HG02852 (cell line): ENCODE measurements around the gene PRIMPOL.
"Not testable (repeated sequence)": the region's sequence is repeated elsewhere in the genome, so short reads cannot be mapped to it uniquely, and the experiment has no call there.

Experiments used
- ATAC-seq: cut with Tn5 transposase; IDR thresholded peaks from one replicate; pipeline ENCODE4 v1.9.1; 2021; ENCODE audit warnings: mild to moderate bottlenecking, moderate library complexity; ENCODE audit not compliant: unreplicated experiment

The PRIMPOL gene

DNA sequence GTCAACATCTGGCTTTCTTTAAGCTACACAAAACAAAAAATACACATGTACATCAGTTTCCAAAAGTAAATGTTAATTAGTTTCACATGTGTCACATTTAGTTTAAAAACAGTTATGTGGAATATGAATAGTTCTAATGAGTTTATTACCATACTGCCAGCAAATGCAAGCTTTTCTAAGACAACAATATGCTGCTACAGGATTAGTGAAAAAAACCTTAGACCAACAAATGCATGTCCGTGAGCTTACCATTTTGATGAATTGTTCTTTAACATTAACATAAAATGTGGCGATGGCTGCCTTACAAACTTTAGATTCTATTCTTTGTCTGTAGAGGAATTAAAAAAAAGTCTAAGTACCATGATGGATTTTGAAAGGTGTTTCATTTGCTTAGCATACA, 52.6 kb downstream of the PRIMPOL start:
- no peak for ATAC-seq

DNA sequence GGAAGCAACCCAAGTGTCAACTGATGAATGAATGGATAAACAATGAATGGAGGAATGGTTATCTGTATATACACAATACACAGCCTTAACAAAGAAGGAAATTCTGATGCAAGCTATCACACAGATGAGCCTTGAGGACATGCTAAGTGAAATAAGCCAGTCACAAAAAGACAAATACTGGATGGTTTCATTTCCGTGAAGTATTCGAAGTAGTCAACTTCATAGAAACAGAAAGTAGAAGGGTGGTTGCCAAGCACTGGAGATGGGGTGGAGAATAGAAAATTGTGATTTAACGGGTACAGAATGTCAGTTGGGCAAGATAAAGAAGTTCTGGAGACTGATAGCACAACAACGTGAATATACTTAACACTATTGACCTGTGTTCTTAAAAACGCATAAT, 56.2 kb downstream of the PRIMPOL start:
- no peak for ATAC-seq

DNA sequence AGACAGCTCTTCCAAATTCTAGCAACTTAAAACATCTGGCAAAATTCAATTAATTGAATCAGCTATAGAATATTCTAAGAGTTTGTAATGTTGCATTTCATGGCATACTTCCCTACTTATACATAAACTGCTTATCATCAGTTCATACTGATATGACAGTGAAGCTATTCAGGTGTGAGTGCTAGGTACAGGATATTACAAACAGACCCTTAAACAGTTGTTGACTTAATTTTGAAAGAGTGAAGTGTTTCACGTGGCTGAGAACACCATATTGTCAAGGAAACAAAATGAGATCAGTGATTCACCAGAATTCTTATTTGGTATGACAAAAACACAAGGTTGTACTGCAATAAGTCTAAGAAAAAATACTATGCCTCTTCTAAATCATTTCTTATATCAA, 56.9 kb downstream of the PRIMPOL start:
- ATAC-seq: no peak

DNA sequence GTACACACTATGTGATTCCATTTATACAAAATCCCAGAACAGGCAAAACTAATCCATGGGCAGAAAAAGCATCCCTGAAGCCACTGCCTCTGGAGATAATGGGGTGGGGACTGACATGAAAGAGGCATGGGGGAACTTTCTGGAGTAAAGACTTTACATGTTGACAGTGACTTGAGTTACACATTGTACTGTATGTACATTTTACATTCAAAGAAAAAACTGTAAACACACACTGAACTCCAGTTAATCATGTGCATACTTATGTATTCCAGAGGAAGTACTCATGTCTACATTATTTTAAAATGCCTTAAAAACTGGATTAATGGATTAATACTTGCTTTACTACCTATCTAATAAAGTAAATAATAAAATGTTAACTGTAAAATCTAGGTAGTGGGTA, 62.8 kb downstream of the PRIMPOL start:
- no peak for ATAC-seq

DNA sequence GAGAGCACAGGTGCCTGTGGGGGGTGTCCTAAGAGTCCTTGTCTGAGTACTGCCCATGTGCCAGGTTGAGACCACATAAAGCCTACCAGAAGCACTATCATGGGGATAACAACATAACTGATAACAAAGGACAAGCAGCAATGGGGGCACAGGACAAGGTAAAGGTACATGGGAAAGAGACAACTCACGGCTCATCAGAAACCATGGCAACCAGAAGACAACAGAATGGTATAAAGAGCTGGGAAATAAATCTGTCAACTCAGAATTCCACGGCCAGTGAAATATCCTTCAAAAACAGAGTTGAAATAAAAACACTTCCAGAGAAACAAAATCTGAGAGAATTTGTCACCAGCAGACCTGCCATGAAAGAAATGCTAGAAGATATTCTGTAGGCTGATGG, 64.3 kb downstream of the PRIMPOL start:
- no peak for ATAC-seq

DNA sequence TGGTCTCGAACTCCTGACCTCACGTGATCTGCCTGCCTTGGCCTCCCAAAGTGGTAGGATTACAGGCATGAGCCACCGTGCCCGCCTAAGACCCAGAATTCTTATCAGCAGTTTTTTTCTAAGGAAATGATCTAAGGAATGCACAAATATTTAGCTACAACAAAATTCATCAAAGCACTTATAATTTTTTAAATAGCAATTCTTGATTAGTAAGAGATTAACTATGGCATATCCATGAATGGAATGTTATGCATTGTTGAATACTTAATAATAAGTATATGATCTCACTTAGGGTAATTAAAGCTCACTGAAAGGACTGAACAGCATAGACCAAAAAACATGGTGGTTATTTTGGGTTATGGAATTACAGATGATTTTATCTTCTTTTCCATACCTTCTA, 66.0 kb downstream of the PRIMPOL start:
- ATAC-seq: no peak

DNA sequence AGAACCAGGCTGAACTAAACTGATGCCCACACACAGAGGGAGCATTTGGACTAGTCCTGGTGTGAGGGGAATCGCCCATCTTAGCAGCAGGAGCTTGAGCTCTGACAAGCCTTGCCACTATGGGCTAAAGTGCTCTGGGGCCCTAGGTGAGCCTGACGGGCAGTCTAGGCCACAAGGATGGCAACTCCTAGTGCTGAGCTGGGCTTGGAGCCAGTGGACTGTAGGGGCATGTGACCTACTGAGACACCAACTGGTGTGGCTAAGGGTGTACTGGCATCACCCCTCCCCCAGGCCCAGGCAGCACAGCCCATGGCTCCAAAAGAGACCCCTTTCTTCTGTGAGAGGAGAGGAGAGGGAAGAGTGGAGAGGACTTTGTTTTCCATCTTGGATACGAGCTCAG, 69.9 kb downstream of the PRIMPOL start:
- ATAC-seq: no peak

DNA sequence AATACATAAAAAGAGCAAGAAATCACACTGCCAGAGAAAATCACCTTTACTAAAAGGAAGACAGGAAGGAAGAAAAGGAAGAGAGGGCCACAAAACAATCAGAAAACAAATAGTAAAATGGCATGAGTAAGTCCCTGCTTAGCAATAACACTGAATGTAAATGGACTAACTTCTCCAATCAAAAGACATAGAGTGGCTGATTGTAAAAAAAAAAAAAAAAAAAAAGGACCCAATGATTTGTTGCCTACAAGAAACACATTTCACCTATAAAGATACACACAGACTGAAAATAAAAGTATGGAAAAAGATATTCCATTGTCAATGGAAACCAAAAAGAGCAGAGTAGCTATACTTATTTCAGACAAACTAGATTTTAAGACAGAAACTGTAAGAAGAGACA, 71.7 kb downstream of the PRIMPOL start:
- ATAC-seq: no peak

DNA sequence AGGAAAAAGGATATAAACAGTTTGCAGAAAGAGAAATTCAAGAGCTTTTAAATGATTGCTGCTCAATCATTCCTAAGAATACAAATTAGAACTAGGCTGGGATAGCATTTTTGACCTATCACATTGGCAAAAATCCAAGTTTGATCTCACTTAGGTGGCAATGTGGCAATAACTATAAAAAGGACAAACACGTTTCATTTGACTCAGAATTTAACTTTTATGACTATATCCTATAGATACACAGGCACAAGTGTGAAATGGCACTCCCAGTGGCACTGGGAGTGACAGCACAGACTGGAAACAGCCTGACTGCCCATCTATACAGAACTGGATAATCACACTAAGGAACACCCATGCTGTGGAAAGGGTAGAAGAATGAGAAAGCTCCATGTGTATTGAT, 73.3 kb downstream of the PRIMPOL start:
- ATAC-seq: no peak

DNA sequence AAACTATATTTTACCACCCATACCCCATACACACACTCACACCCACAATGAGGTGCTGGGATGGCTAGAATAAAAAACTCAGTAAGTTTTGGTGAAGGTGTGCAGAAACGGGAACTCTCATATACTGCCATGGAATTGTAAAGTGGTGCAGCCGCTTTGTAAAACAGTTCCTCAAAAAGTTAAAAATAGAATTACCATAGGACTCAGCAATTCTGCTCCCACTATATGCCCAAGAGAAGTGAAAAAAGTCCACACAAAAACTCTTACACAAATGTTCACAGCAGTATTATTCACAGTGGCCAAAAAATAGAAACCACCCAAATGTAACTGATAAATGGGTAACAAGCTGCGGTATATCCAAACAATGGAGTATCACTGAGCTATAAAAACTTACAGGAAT, 77.9 kb downstream of the PRIMPOL start:
- ATAC-seq: no peak

DNA sequence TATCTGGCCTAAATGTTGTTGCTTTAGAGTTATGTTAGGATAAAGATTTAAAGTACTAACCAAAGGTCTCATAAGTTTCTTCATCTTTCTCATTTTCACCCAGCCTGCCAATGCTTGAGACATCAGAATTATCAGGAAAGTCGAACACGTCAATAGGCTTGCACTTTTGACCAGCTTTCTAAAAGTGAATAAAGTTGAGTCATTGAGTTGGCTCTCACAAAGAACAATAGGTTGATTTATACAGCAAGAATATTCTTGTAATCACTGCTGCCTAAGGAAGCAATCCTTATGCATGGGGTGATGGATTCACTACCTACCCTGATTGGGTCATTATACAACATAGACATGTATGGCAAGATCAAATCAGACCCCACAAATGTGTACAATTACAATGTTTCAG, 79.3 kb downstream of the PRIMPOL start:
- ATAC-seq: no peak

DNA sequence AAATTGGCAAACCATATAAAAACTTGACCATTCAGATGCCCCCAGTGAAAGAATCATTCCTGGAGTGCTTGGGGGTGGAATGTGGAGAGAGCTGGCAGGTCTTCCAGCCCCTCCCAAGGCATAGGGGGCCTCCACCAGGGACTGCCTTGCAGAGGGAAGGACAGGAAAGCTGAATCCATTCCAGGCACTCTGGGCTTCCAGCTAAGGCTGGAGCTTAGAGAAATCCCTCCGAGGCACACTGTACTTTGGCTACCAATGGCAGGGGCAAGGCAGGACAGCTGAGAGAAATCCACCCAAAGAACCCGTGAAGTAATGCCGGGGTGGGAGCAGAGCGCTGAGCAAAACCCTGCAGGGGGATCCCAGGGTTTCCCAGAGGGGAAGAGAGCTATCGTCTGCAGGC, 80.4 kb downstream of the PRIMPOL start:
- no peak for ATAC-seq

DNA sequence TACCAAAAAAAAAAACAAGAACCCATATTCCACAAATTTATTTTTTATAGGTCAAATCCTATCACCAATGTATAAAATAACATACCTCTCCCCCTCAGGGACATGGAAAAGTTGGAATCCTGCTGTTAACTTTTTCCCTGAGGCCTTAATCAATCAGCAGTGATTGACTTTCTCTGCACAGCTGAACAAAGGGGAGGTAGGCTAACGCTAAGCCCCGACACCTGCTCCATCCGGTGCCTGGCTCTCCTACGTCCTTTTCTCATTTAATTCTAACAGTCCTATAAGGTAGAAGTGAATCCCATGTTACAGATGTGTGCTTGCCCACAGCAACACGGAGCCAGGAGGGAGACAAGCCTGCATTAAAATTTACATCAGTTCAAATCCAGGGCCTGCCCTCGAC, 81.5 kb downstream of the PRIMPOL start:
- no peak for ATAC-seq

DNA sequence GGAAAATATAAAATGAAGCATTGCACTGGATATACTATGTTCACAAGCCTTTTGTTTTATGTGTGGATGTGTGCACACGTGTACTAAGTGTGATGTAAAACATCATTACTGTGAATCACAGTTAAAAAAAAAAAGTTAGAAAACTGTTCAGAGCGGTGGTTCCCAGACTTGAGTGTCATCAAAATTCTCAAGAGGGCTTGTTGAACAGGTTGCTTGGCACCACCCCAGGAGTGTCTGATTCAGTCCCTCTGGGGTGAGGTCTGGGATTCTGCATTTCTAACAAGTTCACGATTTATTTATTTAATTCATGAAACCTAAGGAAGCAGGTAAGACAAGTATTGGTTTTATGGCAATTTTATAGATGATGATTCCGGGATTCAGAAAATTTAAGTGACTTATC, 82.6 kb downstream of the PRIMPOL start:
- ATAC-seq: no peak

DNA sequence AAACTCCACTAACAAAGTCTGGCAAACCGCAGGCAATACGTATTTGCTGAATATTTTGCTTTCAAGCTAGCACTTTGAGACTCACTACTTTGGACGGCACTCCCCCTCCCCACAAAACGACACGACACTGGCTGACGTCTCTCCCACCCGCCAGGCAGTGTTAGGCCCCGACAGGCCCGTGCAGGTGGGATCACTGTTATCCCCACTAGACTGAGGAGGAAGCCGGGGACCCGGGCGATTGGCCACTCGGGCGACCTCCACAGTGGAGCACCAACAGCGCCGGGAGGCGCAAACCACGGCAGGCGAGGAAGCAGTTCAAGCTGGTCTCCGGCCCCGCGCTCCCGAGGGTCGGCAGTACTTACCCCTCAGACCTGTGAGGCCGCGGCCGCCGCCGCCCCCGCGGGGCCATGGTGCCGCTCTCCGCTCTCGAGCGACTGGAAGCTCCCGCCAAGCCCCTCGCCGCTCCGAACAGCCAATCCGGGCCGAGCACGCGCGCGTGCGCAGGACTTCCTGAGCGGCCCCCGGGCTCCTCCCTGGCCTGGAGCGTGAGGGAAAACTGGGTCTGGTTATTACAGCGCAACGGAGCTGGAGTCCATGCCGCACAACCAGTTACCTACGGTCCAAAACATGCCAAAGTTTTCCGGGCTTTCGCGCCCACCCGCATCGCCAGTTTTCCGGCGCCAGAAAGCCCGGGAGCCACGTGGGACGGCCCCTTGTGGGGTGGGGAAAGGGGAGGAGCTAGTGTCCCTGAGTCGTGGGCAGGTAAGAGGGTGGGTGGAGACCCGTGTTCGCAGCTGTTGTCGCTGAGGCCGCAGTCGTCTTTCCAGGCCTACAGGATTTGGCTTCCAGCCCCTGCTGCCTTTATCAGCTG, 84.4 kb downstream of the PRIMPOL start, which contains the start of gene CENPU:
Gene CENPU, minus strand, starts transcription at position 443 of the 871 bp plus-strand sequence. Its CDS starts 34 bp downstream, at position 409.
- peak; percentile 91 for ATAC-seq

DNA sequence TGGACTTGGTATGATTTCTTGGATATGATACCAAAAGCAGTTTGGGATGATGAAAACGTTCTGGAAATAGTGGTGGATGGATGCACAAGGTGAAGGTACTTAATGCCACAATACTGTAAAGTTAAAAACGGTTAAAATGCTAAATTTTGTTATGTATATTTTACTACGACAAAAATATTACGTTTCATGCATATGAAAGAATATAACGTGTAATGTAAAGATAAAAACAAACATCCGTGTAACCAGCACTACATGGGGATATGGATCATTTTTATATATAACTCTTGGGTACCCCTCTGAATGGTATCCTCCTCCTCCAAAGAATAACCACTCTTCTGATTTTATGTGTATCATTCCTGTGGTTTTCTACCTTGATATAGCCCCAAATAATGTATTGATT, 85.2 kb downstream of the PRIMPOL start:
- ATAC-seq: no peak

DNA sequence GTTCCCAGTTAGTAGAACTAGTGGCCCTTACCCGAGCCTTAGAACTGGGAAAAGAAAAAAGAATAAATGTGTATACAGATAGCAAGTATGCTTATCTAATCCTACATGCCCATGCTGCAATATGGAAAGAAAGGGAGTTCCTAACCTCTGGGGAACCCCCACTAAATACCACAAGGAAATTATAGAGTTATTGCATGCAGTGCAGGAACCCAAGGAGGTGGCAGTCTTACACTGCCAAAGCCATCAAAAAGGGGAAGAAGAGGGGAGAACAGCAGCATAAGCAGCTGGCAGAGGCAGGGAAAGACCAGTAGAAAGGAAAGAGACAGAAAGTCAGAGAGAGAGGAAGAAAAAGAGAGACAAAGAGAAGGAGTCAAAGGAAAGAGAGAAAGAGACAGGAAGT, 90.0 kb downstream of the PRIMPOL start:
- not testable (repeated sequence) for ATAC-seq

DNA sequence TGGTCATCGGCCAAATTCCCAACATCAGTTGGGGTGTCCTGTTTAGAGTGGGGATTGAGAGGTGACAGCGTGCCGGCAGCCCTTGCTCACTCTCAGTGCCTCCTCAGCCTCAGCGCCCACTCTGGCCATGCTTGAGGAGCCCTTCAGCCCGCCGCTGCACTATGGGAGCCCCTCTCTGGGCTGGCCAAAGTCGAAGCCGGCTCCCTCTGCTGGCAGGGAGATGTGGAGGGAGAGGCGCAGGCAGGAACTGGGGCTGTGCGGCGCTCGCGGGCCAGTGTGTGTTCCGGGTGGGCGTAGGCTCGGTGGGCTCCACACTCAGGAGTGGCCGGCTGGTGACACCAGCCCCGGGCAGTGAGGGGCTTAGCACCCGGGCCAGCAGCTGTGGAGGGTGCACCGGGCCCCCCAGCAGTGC, 91.4 kb downstream of the PRIMPOL start:
- no peak for ATAC-seq

DNA sequence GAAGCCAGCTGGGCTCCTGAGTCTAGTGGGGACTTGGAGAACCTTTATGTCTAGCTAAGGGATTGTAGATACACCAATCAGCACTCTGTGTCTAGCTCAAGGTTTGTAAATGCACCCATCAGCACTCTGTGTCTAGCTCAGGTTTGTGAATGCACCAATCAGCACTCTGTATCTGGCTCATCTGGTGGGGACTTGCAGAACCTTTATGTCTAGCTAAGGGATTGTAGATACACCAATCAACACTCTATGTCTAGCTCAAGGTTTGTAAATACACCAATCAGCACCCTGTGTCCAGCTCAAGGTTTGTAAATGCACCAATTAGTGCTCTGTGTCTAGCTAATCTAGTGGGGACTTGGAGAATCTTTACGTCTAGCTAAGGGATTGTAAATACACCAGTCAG, 92.1 kb downstream of the PRIMPOL start:
- not testable (repeated sequence) for ATAC-seq

DNA sequence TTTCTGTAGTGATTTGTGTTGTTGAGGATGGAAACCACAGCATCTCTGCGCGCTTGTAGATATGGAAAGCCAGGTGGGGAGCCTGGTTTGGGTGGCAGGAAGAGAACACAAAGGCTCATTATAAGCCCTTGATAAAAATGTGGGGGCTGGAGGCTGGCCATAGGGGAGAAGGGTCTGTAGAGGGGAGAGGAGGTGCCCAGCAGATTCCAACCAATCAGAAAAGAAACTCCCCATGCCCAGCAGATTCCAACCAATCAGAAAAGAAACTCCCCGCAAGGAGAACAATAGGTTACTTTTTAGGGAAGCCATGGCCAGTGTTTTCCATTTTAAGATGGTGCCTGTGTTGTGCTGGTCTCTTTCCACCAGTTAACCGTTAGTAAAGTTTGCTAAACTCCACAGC, 94.1 kb downstream of the PRIMPOL start:
- no peak for ATAC-seq

DNA sequence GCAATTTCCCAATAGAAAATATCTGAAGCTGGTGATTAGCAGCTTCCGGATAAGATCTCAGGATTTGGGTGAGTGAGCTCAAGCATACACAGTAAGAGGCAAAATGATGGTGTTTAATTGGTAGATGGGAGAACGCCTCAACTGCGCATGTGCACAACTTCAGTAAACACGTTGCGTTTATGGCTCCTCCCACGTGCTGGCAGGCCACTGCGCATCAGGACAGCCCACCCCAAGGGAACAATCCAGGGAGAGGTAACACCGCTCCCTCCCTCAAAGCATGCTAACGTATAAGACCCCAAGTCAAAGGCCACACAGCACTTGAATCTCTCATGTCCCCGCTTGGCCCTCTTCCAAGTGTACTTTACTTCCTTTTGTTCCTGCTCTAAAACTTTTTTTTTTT, 94.7 kb downstream of the PRIMPOL start:
- no peak for ATAC-seq
